Kidney (tissue), 14 donors: ENCODE data around the gene CFP. TPM values are rescaled to one million over a fixed set of nuclear protein-coding genes. Genes with fewer than 3 reads are reported as not detected.

Experiments used
- DNase-seq, 5 donors: peaks; one replicate each; pipeline ENCODE4 v3.0.0-alpha.2; 2013 to 2020
- FAIRE-seq: peaks from 2 replicates; lab custom pipeline; 2012; peaks lifted over from hg19 to GRCh38; lab: Jason Lieb, UNC
- H3K27ac ChIP-seq, 2 donors: one replicate each; pipeline ENCODE4 v1.7.0; 2013; ENCODE audit warnings: low read depth in 2 of 2, low read length in 2 of 2, inconsistent platforms in 1 of 2
- H3K27me3 ChIP-seq: one replicate; pipeline ENCODE4 v1.7.1; 2013; ENCODE audit warnings: low read length, inconsistent platforms; ENCODE audit not compliant: control insufficient read depth, insufficient read depth
- H3K36me3 ChIP-seq, 3 donors: one replicate each; pipeline versions ENCODE4 v1.7.0 to v1.7.1; 2013; ENCODE audit warnings: low read length in 3 of 3, control low read depth in 1 of 3, inconsistent platforms in 1 of 3; ENCODE audit not compliant: insufficient read depth in 3 of 3, control insufficient read depth in 2 of 3
- H3K4me1 ChIP-seq, 3 donors: one replicate each; pipeline versions ENCODE4 v1.7.0 to v1.7.1; 2013; ENCODE audit warnings: low read length in 3 of 3, inconsistent platforms in 1 of 3, low read depth in 1 of 3; ENCODE audit not compliant: control insufficient read depth in 2 of 3, insufficient read depth in 2 of 3
- H3K4me3 ChIP-seq, 3 donors: one replicate each; pipeline versions ENCODE4 v1.7.0 to v1.8.1; 2013; ENCODE audit warnings: low read length in 3 of 3, control low read depth in 1 of 3, inconsistent platforms in 1 of 3
- H3K9ac ChIP-seq, 3 donors: one replicate each; pipeline versions ENCODE4 v1.7.0 to v1.7.1; 2013; ENCODE audit warnings: low read length in 3 of 3, control low read depth in 1 of 3, inconsistent platforms in 1 of 3
- H3K9me3 ChIP-seq, 3 donors: one replicate each; pipeline versions ENCODE4 v1.7.0 to v1.7.1; 2013; ENCODE audit warnings: low read length in 3 of 3, control low read depth in 1 of 3, inconsistent platforms in 1 of 3; ENCODE audit not compliant: control insufficient read depth in 2 of 3, insufficient read depth in 1 of 3
- intact Hi-C: fragments of 100-400 bp; cut with DNase I; formaldehyde crosslinking; loops from one replicate; pipeline ENCODE4 v1.11.1; 2022
- polyA plus RNA-seq: library from polyadenylated mRNA; stranded (reverse); fragments of 350-450 nt; fragmentation: Illumina TruSeq; extraction: RNeasy Lipid Tissue Mini Kit (QIAGEN cat#74804); gene quantifications from one replicate; pipeline ENCODE4 v1.2.3, GENCODE V29; 2014; ENCODE audit warnings: low read depth, low replicate concordance; ENCODE audit not compliant: insufficient read depth
- total RNA-seq: library from RNA; stranded (reverse); fragmentation: NEBNext Ultra II Directional; extraction: Animal tissue kit (Norgen Biotek cat#: 25700); gene quantifications from one replicate; pipeline ENCODE4 v1.2.1, GENCODE V29; 2021
- TF ChIP-seq, protein P1 (sequence below): IDR thresholded peaks from 3 replicates; pipeline ENCODE4 v1.5.1; 2012; ENCODE audit warnings: mild to moderate bottlenecking, moderate library complexity, borderline replicate concordance; ENCODE audit not compliant: insufficient read depth; ENCODE audit errors: extremely low read depth
- donor health status: control.
- donor health status: control.
- donor health status: control.
- donor health status: control.
- donor health status: control.
- donor health status: DM: yes; HTN: yes; CAD: no.
- donor health status: Normal renal cell carcinoma (clear cell type).

Gene CFP
- total and polyA plus RNA-seq, 2 donors from 2014 or later, result 2.1 to 8.3 TPM

DNA sequence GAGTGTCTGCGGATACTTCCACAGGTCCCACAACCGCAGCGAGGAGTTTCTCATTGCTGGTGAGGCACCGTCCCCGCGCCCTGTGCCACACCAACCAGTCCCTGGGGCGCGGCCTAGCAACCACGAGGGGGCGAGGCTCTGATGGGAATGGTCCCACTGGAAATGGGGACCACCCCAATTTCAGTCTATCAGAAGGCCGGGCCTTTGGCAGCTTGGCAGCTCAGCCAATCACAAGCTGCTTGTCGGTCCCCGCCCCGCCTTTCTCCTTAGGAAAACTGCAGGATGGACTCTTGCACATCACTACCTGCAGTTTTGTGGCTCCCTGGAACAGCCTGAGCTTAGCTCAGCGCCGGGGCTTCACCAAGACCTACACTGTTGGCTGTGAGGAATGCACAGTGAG is 44.5 kb downstream of the CFP start:
- TF ChIP-seq, protein P1, sequence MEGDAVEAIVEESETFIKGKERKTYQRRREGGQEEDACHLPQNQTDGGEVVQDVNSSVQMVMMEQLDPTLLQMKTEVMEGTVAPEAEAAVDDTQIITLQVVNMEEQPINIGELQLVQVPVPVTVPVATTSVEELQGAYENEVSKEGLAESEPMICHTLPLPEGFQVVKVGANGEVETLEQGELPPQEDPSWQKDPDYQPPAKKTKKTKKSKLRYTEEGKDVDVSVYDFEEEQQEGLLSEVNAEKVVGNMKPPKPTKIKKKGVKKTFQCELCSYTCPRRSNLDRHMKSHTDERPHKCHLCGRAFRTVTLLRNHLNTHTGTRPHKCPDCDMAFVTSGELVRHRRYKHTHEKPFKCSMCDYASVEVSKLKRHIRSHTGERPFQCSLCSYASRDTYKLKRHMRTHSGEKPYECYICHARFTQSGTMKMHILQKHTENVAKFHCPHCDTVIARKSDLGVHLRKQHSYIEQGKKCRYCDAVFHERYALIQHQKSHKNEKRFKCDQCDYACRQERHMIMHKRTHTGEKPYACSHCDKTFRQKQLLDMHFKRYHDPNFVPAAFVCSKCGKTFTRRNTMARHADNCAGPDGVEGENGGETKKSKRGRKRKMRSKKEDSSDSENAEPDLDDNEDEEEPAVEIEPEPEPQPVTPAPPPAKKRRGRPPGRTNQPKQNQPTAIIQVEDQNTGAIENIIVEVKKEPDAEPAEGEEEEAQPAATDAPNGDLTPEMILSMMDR, result no peak
- Histone ChIP-seq H3K27me3 (no peaks in the 10 kb centered on the region), H3K9me3 (no peaks in the 10 kb centered on the region), H3K36me3 (no peaks in the 10 kb centered on the region), H3K27ac (no peak overlapping the region), H3K4me1 (peaks cover 0 to 4% (median 0%) of the 10 kb centered on the region in 3 donors), H3K4me3 (no peak overlapping the region), H3K9ac (no peak overlapping the region)
- FAIRE-seq (no peak), DNase-seq (no peak)
- intact Hi-C loops, result no loop called here

DNA sequence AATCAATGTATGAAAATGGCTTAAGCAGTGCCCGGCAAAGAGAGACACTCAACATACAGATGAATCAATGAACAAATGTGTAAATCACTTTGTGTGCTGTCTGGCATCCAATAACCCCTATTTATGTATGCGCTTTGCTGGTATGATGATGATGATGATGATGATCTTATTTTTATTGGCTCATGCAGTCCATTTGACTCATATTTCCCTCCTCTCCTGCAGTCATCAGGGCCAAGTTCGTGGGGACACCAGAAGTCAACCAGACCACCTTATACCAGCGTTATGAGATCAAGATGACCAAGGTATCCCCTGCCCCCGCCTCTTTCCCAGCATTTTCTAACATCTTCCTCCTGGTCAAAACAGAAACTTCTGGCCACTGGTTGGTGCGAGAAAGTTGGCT is 45.0 kb downstream of the CFP start:
- Histone ChIP-seq H3K36me3 (no peaks in the 10 kb centered on the region), H3K4me3 (no peak overlapping the region), H3K9me3 (no peaks in the 10 kb centered on the region), H3K4me1 (peaks cover 0 to 4% (median 0%) of the 10 kb centered on the region in 3 donors), H3K27me3 (no peaks in the 10 kb centered on the region), H3K9ac (no peak overlapping the region), H3K27ac (no peak overlapping the region)
- TF ChIP-seq, protein P1, result no peak
- no peak for DNase-seq
- intact Hi-C loops, result no loop called here
- FAIRE-seq, result no peak

DNA sequence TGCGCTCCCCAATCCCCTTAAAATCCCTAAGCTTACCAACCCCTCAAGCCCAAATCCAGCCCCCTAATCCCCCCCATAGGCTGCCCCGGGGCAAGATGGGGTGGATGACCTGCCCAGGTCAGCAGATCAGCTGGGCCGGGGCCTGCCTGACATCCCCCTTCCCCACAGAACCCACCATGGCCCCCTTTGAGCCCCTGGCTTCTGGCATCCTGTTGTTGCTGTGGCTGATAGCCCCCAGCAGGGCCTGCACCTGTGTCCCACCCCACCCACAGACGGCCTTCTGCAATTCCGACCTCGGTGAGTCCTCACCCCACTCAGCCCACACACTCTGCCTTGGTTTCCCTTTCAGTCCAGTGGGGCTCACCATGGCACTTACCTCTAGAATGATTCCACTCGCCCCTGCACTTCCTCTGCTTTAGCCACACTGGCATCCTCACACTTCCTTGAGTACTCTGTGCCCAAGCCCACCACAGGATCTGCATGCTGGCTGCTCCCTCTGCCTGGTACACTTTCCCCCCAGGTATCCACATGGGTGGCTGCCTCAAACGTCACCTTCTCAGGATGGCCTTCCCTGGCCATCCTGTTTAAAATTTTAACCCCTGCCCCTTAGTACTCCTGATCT is 46.4 kb downstream of the CFP start:
- no peaks in the 10 kb centered on the region for H3K27me3 ChIP-seq
- H3K4me3 ChIP-seq, result peak overlapping the region in 1 of 3 donors; percentile 46
- H3K9me3 ChIP-seq, result no peaks in the 10 kb centered on the region
- H3K9ac ChIP-seq, result peak overlapping the region in 1 of 3 donors; percentile 26
- peak overlapping the region in 1 of 2 donors; percentile 63 for H3K27ac ChIP-seq
- TF ChIP-seq, protein P1, result no peak
- peaks cover 0 to 4% (median 0%) of the 10 kb centered on the region in 3 donors for H3K4me1 ChIP-seq
- FAIRE-seq (no peak), DNase-seq (no peak)
- intact Hi-C loops, result no loop called here
- H3K36me3 ChIP-seq, result no peaks in the 10 kb centered on the region
